GM18867 (cell line): ENCODE data around the gene FAM20B.

Experiments
- ATAC-seq: cut with Tn5 transposase; IDR thresholded peaks from one replicate; pipeline ENCODE4 v1.9.1; 2021; ENCODE audit warnings: mild to moderate bottlenecking, moderate library complexity; ENCODE audit not compliant: unreplicated experiment

The FAM20B gene

DNA sequence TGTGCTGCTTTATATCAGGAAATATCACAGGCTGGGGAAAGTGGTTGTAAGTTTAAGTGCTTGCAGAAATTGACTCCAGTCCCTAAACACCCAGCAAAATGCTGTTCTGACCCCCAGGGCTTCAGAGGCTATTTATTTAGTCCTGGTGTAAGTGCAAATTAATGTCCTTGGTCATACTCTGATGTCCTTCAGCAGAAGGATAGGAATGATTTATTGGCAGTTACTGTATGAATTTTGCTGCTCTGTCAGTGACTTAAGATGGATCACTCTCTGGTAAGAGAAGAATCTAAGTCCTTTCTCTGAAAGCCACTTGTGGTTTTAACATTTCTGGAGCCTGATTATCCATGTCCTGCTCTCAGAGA lies 21.9 kb downstream of the FAM20B start:
- ATAC-seq: no peak

DNA sequence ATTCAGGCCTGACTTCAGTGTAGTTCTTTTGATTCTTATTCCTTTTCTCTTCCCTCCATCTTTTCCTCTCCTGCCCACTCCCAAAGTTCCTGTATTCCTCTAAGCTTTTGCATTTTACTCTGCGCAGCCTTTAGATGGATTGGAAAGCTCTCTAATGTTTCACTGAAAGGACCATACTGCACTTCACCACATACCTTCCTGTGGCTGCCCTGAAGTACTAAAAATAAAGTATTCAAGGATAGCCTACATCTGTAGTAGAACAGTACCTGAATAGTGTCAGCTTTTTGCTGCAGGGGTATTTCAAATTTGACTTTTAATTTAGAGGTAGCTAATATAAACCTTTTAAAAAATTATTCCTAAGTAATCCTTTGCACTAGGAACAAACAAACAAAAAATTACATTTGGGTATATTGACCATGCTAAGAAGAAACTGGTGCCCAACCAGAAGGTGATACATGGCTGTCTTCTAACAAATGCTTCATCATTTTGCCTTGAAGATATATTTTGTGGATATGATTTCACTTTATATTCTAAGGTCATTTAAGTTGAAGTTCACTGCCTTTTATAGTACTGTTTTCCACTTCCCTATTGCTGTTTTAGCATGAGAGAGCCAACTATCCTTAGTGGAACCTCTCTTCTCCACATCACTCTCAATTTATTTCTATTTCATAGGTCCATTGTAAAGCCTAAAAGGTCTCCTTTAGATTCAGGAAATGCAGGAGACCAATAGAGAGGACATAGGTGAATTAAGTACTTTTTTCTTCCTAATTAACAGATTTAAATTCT lies 22.8 kb downstream of the FAM20B start:
- ATAC-seq: no peak

DNA sequence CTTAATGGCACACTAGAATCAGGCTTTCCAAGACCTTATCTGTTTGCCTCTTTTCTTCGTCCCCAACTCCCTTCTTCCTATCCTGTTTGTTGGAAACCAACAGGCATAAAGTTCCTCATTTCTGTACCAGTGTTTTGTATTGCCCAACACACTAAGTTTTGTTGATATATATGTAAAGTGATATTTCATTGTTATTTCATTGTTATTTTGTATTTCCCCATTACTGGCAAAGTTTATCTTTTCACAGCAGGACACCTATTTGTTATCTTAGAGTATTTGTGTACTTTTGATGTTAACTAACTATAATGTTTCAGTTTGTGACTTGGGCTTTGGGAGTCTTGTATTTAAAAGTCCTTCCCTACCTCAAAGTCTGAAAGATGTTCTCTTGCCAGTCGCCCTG lies 27.1 kb downstream of the FAM20B start:
- ATAC-seq: no peak

DNA sequence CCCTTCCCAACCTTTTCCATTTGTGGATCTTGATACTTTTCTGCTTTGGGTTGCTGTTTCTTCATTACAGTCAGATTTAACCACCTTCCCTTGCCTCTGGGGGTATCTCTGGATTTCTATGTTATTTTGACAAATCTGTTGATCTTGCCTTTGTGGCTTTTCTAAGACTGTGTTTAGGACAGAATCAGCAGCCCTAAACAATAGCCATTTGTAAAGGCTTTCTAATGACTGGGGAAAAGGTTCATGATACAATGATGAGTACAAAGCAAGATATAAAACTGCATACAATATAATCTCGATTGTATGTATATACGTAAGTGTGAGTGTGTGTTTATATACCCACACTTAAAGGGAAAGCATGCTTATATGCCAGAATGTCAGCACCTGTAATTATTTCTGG lies 27.8 kb downstream of the FAM20B start:
- no peak for ATAC-seq

DNA sequence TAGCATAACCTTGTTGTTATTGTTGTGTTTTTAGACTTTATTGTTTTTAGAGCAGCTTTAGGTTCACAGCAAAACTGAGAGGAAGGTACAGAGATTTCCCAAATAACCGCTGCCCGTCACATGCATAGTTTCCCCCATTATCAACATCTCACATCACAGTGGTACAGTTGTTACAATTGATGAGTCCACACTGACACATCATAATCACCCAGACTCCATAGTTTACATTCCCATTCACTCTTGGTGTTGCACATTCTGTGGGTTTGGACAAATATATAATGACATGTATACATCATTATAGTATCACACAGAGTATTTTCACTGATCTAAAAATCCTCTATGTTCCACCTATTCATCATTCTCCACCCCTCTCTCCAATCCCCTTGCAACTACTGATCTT lies 30.2 kb downstream of the FAM20B start:
- ATAC-seq: no peak

DNA sequence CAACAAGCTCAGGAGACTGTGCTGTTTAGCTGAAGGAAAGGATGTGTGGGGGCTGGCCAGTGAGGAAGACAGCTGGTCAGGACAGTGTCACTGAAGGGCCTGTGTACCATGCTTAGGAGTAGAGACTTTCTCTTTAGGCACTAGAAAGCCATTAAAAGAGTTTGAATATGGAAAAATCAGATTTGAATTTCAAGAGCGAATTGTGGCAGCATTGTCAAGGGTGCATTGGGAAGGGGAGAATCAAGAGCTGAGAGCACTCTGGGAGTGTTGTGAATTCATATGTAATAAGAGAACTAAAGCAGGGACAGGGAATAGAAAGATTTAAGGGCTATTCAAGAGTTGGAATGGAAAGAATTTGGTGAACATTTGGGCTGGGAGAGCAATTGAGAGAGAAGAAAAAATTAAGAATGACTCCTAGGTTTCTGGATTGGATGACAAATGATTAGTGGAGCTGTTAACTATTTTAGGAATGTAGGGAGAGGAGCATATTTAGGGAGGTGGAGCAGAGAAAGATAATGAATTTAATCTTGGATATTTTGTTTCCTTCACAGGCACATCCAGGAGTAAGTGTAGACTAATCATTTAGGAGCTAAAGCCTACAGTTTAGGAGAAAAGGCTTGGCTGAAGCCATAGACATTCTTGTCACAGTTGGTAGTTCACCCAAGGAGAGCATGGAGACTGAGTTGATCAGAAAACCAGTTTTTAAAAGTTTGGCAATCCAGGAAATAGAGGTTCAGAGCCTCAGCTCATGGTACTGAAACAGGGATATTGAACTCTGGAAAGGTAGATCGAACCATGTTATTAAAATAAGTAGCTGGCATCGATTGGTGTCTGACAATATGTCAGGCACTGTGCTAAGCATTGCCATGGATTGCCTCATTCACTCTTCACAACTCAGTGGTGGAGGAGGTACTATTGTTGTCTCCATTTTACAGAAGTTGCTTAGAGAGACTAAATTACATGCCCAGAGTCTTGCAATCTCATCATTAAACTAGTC lies 33.1 kb downstream of the FAM20B start:
- no peak for ATAC-seq

DNA sequence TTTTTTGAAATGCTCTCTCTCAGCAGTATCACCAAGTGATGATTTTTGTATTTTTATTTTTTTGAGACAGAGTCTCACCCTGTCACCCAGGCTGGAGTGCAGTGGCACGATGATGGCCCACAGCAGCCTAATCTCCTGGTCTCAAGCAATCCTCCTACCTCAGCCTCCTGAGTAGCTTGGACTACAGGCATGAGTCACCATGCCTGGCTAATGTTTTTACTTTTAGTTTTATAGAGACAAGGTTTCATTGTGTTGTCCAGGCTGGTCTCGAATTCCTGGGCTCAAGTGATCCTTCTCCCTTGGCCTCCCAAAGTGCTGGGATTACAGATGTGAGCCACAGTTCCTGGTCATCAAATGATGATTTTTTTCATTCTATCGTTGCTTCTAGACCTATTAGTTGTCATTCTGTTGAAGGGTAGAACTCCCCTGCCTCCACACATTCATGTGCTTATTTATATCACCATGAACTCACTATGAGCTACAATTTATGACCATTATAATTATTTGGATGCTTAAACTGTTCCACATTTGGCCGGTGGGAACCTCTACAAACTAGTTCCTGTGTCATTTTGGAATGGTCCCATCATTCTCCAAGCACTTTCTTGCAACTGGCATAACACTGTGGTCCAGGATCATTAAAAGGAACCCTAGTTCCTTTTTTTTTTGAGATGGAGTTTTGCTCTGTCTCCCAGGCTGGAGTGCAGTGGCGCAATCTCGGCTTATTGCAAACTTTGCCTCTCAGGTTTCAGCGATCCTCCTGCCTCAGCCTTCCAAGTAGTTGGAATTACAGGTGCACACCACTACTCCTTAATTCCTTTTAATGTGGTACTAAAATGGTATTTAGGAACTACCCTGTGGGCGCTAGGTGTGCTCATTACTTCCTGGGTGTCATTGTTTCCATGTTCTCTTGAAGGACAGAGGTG lies 35.9 kb downstream of the FAM20B start:
- ATAC-seq: no peak

DNA sequence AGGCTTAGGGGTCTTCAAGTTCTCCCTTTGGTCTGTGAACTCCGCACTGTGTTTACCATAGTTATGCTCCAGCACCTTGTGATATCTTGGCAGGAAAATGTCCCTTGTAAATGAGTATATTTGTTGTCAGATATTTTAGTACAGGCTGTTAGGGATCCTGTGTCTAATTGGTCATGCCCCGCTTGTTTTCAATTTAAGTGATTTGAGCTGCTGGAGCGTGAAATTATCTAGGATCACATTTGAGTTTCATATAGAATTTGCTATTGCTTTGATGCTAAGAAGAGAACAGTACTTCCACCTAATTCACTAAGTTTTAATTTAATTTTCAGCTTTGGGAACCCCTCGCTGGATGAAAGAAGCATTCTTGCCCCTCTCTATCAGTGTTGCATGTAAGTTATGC lies 40.8 kb downstream of the FAM20B start:
- no peak for ATAC-seq

DNA sequence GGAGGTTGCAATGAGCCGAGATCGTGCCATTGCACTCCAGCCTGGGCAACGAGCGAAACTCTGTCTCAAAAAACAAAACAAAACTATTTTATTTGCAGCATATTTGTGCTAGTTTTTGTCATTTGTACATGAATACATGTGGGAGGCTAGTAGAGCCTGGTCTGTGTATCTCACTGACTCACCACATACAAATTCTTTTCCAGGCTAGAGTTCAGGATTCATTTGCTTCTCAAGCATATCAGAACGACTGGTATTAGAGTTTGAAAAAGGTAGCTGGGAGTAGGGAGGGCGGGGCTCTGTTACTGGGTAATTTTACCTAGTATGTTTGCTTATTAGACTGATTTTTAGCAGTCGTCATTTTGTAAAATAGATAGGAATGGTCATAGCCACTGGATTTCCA lies 51.7 kb downstream of the FAM20B start:
- ATAC-seq: no peak

DNA sequence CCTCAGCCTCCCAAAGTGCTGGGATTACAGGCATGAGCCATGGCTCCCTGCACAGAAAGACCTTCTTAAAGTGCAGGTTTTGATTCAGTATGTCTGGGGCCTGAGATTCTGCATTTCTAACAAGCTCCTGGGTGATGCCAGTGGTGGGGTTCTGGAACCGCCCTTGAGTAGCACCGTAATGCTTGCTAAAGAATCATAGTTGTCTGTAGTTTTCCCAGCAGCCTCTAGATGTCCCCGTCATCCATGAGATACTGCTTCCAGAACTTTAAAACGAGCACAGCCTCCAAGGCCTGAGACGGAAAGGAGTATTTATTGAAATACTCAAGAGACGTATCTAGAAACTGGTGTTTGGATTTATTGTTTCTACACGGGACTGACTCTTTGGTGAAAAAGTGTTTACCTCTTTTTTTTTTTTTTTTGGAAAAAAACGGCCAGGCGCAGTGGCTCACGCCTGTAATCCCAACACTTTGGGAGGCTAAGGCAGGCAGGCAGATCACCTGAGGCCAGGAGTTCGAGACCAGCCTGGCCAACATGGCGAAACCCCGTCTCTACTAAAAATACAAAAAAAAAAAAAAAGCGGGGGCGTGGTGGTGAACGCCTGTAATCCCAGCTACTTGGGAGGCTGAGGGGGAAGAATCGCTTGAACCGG lies 53.5 kb downstream of the FAM20B start:
- ATAC-seq: peak; percentile 15

DNA sequence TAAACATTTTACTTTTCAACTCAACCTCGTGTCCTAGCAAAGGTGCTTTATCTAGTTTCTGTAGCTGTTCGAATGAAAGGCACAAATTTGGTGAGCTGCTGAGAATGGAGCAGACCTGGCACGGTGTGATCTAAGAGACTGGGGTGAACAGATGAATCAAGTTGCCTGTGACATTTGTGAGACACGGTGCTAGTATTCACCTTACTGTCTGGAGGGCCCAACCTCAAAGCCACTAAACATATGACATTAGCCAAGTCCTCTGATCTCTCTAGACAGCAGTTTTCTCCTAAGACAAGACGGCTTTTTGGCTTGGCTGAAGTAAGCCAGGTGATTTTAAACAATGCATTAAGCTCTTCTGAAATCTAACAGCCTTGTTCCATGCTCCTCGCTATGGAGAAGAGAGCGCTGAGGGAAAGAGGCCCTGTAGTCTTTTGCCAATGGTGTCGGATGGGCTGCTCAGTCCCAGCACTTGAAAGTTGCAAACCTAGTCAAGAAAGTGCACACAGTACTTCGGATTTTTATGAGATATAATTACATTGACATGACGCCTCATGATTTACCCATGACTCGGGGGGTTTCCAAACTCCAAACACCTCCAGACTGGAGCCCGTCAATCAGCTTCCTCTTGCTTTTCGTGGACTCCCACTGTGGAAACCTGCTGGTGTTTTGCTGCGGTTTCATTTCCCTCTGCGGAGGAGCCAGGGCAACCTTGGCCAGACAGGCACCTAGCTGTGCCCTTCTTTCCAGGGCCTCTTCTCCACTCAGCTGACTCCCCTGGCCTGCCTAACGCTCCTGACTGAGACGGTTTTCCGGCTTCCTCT lies 55.4 kb downstream of the FAM20B start:
- ATAC-seq: peak; percentile 25

DNA sequence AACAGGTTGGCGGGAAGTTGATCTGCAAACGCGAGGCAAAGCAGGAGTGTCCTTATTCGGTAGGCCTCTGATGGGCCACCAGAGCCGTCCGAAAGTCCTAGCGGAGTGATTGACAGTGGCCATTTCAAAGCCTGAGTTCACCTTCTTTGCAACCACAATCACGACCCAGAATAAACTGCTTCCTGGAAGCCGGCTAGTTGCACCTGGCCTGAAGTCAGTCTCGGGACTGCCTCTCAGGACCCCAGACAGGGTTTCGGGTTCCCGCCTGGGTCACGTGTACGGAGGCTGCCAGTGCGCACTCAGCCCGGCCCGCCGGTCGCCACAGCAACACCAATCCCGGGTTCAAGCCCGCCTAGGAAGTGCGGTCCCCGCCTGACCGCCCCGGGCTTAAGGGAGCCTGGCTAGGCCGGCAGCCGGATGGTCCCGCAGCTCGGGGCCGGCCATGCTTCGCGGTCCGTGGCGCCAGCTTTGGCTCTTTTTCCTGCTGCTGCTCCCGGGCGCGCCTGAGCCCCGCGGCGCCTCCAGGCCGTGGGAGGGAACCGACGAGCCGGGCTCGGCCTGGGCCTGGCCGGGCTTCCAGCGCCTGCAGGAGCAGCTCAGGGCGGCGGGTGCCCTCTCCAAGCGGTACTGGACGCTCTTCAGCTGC lies 56.1 kb downstream of the FAM20B start, which contains the start of gene TOR3A:
Gene TOR3A (plus strand): TSS at position 384 of the 646 bp plus-strand sequence. CDS start 59 bp downstream, at position 443.
- ATAC-seq: peak; percentile 88

DNA sequence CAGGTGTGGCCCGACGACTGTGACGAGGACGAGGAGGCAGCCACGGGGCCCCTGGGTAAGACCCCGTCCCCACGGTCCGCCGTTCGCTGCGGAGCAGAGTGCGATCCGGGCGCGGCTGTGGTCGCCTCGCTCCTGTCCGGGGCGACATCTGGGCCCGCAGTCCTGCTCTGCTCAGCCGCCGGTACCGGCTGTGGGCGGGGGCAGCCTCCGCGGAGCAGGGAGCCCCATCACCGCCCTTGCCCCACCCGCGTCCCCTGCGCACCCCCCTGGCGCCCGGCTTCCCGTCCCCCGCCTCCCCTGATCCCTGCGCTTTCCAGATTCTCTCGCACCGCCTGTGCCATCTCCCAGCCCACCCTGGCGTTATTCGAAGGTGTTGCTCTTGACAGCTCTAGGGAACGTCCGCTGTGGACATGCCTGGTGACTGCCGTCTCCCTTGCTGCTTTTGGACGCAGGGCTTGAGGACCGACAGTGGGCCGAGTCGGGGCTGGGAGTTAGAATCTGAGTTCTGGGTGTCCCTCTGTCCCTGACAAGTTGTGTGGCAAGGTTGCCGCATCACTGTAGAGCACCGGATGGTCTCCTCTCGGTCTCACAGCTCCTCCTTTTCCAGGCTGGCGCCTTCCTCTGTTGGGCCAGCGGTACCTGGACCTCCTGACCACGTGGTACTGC lies 56.8 kb downstream of the FAM20B start:
- ATAC-seq: peak; percentile 14

DNA sequence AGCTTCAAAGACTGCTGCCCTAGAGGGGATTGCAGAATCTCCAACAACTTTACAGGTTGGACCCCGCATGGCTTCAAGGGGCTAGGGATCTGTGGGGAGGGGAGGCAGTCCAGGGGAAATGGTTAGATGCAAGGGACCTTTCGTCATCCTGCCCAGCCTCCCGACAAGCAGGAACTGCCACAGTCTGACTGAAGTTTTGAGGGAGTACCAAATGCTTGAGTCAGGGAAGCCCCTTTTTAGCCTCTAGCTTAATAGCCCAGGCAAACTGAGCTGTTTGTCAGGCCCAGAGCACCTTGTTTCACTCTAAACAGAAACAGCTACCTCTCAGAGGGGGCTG lies 57.3 kb downstream of the FAM20B start:
- ATAC-seq: no peak

DNA sequence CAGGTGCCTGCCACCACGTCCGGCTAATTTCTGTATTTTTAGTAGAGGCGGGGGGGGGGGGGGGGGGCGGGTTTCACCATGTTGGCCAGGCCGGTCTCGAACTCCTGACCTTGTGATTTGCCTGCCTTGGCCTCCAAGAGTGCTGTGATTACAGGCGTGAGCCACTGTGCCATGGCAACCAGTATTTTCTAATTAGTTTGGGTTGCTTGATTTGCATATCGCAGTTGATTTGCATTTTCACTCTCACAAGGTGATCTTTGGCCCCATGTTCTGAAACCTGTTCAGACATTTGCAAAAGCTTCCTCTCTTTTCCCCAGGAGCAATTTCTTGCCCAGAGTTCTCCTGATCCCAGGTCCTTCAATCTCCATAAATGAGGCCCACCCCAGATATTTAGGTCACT lies 57.8 kb downstream of the FAM20B start:
- peak; percentile 23 for ATAC-seq

DNA sequence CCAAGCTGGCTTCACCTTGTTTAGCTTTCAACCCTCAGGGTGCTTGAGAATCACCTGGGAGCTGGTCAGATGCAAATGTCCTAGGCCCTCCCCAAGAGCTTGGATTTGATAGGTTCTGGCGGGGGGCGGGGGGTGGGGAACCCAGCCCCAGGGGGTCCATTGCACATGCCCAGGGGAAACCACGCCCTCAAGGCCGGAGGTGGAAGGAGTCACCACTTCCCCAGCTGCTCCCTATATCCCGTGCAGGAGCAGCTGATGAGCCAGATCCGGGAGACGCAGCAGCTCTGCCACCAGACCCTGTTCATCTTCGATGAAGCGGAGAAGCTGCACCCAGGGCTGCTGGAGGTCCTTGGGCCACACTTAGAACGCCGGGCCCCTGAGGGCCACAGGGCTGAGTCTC lies 62.0 kb downstream of the FAM20B start:
- no peak for ATAC-seq

DNA sequence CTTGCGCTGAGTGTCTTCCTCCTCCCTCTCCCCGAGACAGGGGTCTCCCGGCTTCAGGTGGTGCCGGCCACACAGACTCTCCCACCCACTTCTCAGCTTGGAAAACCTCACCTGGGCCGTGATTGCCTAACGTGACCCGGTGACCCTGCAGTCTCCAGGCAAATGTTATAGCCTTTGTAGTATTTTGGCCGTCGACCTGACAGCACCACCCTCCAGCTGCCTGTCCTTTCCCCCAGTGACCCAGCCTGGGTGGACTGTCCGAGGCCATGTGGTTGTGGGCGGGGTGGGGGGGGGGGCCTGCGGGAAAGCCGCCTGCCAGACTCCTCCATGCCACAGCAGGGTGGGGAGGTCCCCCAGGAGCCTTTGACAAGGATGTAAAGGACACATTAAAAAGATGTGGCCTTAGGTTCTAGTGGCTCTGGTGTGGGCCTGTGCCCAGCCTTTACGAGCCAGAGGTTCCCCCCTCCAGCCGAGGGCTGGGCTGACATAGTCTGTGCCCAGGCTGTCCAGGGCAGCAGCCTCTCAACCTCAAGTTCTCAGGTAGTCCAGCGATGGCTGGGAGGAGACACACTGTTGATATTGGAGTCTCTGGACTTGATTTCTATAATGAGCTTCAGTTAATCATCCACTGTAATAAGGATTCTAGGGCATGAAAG lies 64.3 kb downstream of the FAM20B start:
- ATAC-seq: no peak

DNA sequence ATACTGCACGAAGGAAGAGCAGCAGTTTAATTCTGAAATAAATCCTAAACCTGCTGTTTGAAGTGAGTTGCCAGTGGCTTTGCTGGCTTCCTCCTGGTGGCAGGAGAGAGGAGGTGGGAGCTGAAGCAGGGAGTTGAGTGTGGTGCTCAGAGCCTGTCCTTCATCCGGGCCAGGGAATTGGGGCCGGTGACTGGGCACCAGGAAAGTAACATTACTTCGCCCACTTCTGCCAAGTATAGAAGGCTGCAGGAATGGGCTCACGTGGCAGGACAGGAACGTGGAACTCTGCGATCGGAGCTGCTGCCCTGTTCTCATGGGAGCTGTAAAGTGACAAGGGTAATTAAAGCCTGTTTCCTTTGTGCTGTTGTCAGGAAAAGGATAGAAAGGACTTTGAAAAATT lies 64.8 kb downstream of the FAM20B start:
- no peak for ATAC-seq
